OCI-LY3 (cell line): ENCODE results near the gene C11orf98.

Experiments used
- H2AFZ ChIP-seq: fragments of 200-600, 300-600 bp; shearing (Covaris generic); 2 replicates; pipeline ENCODE4 v1.6.0; 2014; ENCODE audit warnings: antibody characterized with exemption, low read depth, low read length
- H3K27ac ChIP-seq: fragments of 200-600, 300-600 bp; sonication (generic); 2 replicates; pipeline ENCODE4 v1.5.1; 2014; ENCODE audit warnings: mild to moderate bottlenecking, low read length, moderate library complexity, mixed read lengths
- H3K27me3 ChIP-seq: fragments of 200-600, 300-600 bp; sonication (generic); 2 replicates; pipeline ENCODE4 v1.6.1; 2014; ENCODE audit warnings: low read depth, low read length, mixed read lengths
- H3K36me3 ChIP-seq: fragments of 200-600, 300-600 bp; sonication (generic); replicated peaks from 2 replicates; pipeline ENCODE3; 2014; ENCODE audit warnings: low read depth, low read length, mixed read lengths
- H3K4me1 ChIP-seq: fragments of 300-600, 200-600 bp; sonication (generic); 2 replicates; pipeline ENCODE4 v1.6.1; 2014; ENCODE audit warnings: low read length, mixed read lengths
- H3K4me2 ChIP-seq: fragments of 200-600, 300-600 bp; sonication (generic); 2 replicates; pipeline ENCODE4 v1.6.1; 2014; ENCODE audit warnings: low read length, mixed read lengths
- H3K4me3 ChIP-seq: fragments of 300-600, 200-600 bp; sonication (generic); 2 replicates; pipeline ENCODE4 v1.5.1; 2014; ENCODE audit warnings: antibody characterized with exemption, mild to moderate bottlenecking, low read length, moderate library complexity
- H3K79me2 ChIP-seq: fragments of 300-600, 200-600 bp; shearing (Covaris generic); 2 replicates; pipeline ENCODE4 v1.6.1; 2014; ENCODE audit warnings: mild to moderate bottlenecking, low read length, mixed read lengths
- H3K9ac ChIP-seq: fragments of 300-600, 200-600 bp; shearing (Covaris generic); 2 replicates; pipeline ENCODE4 v1.6.0; 2014; ENCODE audit warnings: mild to moderate bottlenecking, low read length, moderate library complexity
- H3K9me3 ChIP-seq: fragments of 200-600, 300-600 bp; shearing (Covaris generic); 2 replicates; pipeline ENCODE4 v1.6.1; 2014; ENCODE audit warnings: low read length, mixed read lengths; ENCODE audit not compliant: insufficient read depth
- H4K20me1 ChIP-seq: fragments of 200-600, 300-600 bp; sonication (generic); 2 replicates; pipeline ENCODE4 v1.6.1; 2016; ENCODE audit warnings: low read length, mixed read lengths; ENCODE audit not compliant: insufficient read depth
- CTCF ChIP-seq: fragments of 200-600, 300-600 bp; sonication (generic); IDR thresholded peaks from 2 replicates; pipeline ENCODE4 v1.5.1; 2014; ENCODE audit warnings: antibody characterized with exemption, low read length, low read depth
- EZH2phosphoT487 ChIP-seq: fragments of 200-600 bp; shearing (Covaris generic); IDR thresholded peaks from 2 replicates; pipeline ENCODE4 v1.6.1; 2018; ENCODE audit warnings: antibody characterized with exemption, mixed run types, low read depth

Gene C11orf98

GRCh38 chr11:62632492-62632891, 32.5 kb downstream of the C11orf98 start:
- Histone ChIP-seq H3K4me1 (no peaks in the 10 kb centered on the region), H3K4me3 (no peak overlapping the region), H3K27me3 (no peaks in the 10 kb centered on the region), H3K27ac (no peak overlapping the region), H2AFZ (no peak overlapping the region), H3K79me2 (no peaks in the 10 kb centered on the region), H3K36me3 (peaks cover 66% of the 10 kb centered on the region), H3K9ac (no peak overlapping the region), H4K20me1 (no peaks in the 10 kb centered on the region), H3K9me3 (no peaks in the 10 kb centered on the region), H3K4me2 (no peak overlapping the region)
- TF ChIP-seq CTCF (no peak), EZH2phosphoT487 (no peak)

- Histone ChIP-seq H3K36me3 (peaks cover 56% of the 10 kb centered on the region), H3K9ac (no peak overlapping the region), H3K4me3 (no peak overlapping the region), H3K27ac (no peak overlapping the region), H2AFZ (no peak overlapping the region), H3K79me2 (no peaks in the 10 kb centered on the region), H4K20me1 (no peaks in the 10 kb centered on the region), H3K4me2 (no peak overlapping the region), H3K9me3 (no peaks in the 10 kb centered on the region), H3K27me3 (no peaks in the 10 kb centered on the region), H3K4me1 (no peaks in the 10 kb centered on the region)
- no peak for TF ChIP-seq CTCF
- no peak for TF ChIP-seq EZH2phosphoT487
These were observed 37.3 kb downstream of the C11orf98 start for GRCh38 chr11:62627713-62628112.

GRCh38 chr11:62622476-62623089, 42.4 kb downstream of the C11orf98 start:
- Histone ChIP-seq H2AFZ (peak overlapping the region; percentile 19; the same call in 1 of the 2 replicates), H3K4me2 (peak overlapping the region; percentile 100)

More at GRCh38 chr11:62622476-62623089, 42.4 kb downstream of the C11orf98 start:
- H3K79me2 ChIP-seq: peaks cover 19% of the 10 kb centered on the region
- TF ChIP-seq EZH2phosphoT487 (no peak), CTCF (no peak)
- peaks cover 35% of the 10 kb centered on the region for H3K36me3 ChIP-seq
- H3K27ac ChIP-seq: peak overlapping the region; percentile 77
- H3K9me3 ChIP-seq: no peaks in the 10 kb centered on the region
- H4K20me1 ChIP-seq: no peaks in the 10 kb centered on the region
- peak overlapping the region; percentile 40; the same call in 1 of the 2 replicates for H3K9ac ChIP-seq
- peaks cover 14% of the 10 kb centered on the region for H3K4me1 ChIP-seq
- no peaks in the 10 kb centered on the region for H3K27me3 ChIP-seq
- H3K4me3 ChIP-seq: peak overlapping the region; percentile 83
